ENCODE data around the gene TRHDE. TPM values are rescaled to one million over a fixed set of nuclear protein-coding genes. Genes with fewer than 3 reads are reported as not detected.

TRHDE gene
- polyA plus RNA-seq, 1 donor from 2014 or later: 20.6 TPM

- Histone ChIP-seq H4K20me1 (ENCODE audit: insufficient read depth) (no peaks in the 10 kb centered on the region), H3K9me3 (ENCODE audit: low read length) (no peaks in the 10 kb centered on the region), H3K4me3 (ENCODE audit: low read length) (no peak overlapping the region), H3K36me3 (ENCODE audit: insufficient read depth, low read length) (no peaks in the 10 kb centered on the region), H3K4me2 (ENCODE audit: low read length) (no peak overlapping the region), H3F3A (ENCODE audit: insufficient read depth, low read length, poor library complexity, severe bottlenecking) (no peaks in the 10 kb centered on the region), H3K9me2 (ENCODE audit: insufficient read depth, low read length) (no peaks in the 10 kb centered on the region), H2AFZ (ENCODE audit: low read depth, low read length) (no peak overlapping the region), H3K27me3 (ENCODE audit: insufficient read depth, low read depth, low read length) (no peaks in the 10 kb centered on the region), H3K9ac (ENCODE audit: low read length) (no peak overlapping the region), H3K79me2 (replicated peaks; ENCODE audit: insufficient read depth, low read length) (no peaks in the 10 kb centered on the region), H3K27ac (ENCODE audit: low read length) (no peak overlapping the region)
- TF ChIP-seq SMC3 (conservative IDR thresholded peaks at IDR 0.05; ENCODE audit: poor library complexity) (no peak), REST (IDR thresholded peaks at IDR 0.05; ENCODE audit: borderline replicate concordance) (no peak), EZH2 (IDR thresholded peaks at IDR 0.05; ENCODE audit: borderline replicate concordance, insufficient read depth, low read length, poor library complexity, severe bottlenecking) (no peak), EP300 (conservative IDR thresholded peaks at IDR 0.05; ENCODE audit: poor library complexity, severe bottlenecking) (no peak), RAD21 (conservative IDR thresholded peaks at IDR 0.05) (no peak), CTCF (IDR thresholded peaks at IDR 0.05; ENCODE audit: poor library complexity, severe bottlenecking) (no peak), MXI1 (conservative IDR thresholded peaks at IDR 0.05; ENCODE audit: poor library complexity, severe bottlenecking) (no peak), TAF1 (IDR thresholded peaks at IDR 0.05; ENCODE audit: low read depth) (no peak), POLR2AphosphoS5 (IDR thresholded peaks at IDR 0.05) (no peak)
Measured at GRCh38 chr12:72296389-72296788, 24.2 kb downstream of the TRHDE start.

- TF ChIP-seq SMC3 (conservative IDR thresholded peaks at IDR 0.05; ENCODE audit: poor library complexity) (no peak), TAF1 (IDR thresholded peaks at IDR 0.05; ENCODE audit: low read depth) (no peak), CTCF (IDR thresholded peaks at IDR 0.05; ENCODE audit: poor library complexity, severe bottlenecking) (no peak), POLR2AphosphoS5 (IDR thresholded peaks at IDR 0.05) (no peak), EP300 (conservative IDR thresholded peaks at IDR 0.05; ENCODE audit: poor library complexity, severe bottlenecking) (no peak), EZH2 (IDR thresholded peaks at IDR 0.05; ENCODE audit: borderline replicate concordance, insufficient read depth, low read length, poor library complexity, severe bottlenecking) (no peak), RAD21 (conservative IDR thresholded peaks at IDR 0.05) (no peak), MXI1 (conservative IDR thresholded peaks at IDR 0.05; ENCODE audit: poor library complexity, severe bottlenecking) (no peak), REST (IDR thresholded peaks at IDR 0.05; ENCODE audit: borderline replicate concordance) (no peak)
- Histone ChIP-seq H3K9me2 (ENCODE audit: insufficient read depth, low read length) (no peaks in the 10 kb centered on the region), H3K9ac (ENCODE audit: low read length) (no peak overlapping the region), H4K20me1 (ENCODE audit: insufficient read depth) (no peaks in the 10 kb centered on the region), H3K79me2 (replicated peaks; ENCODE audit: insufficient read depth, low read length) (no peaks in the 10 kb centered on the region), H3K27ac (ENCODE audit: low read length) (no peak overlapping the region), H3F3A (ENCODE audit: insufficient read depth, low read length, poor library complexity, severe bottlenecking) (no peaks in the 10 kb centered on the region), H3K4me3 (ENCODE audit: low read length) (no peak overlapping the region), H2AFZ (ENCODE audit: low read depth, low read length) (no peak overlapping the region), H3K27me3 (ENCODE audit: insufficient read depth, low read depth, low read length) (no peaks in the 10 kb centered on the region), H3K4me2 (ENCODE audit: low read length) (no peak overlapping the region), H3K9me3 (ENCODE audit: low read length) (no peaks in the 10 kb centered on the region), H3K36me3 (ENCODE audit: insufficient read depth, low read length) (no peaks in the 10 kb centered on the region)
Measured at GRCh38 chr12:72297666-72298065, 25.5 kb downstream of the TRHDE start.
